SK-N-SH (cell line): ENCODE data around the gene NR6A1. TPM values are rescaled to one million over a fixed set of nuclear protein-coding genes. Genes with fewer than 3 reads are reported as not detected.

Experiments
- CTCF ChIA-PET: fragments of 300-600, 350-600 bp; formaldehyde crosslinking; extraction: SDS; loops from one replicate; lab custom pipeline; 2021; lab: Yijun Ruan, JAX
- POLR2A ChIA-PET: fragments of 350-600 bp; sonication (Branson Sonifier 250); formaldehyde crosslinking; extraction: SDS; loops from one replicate; lab custom pipeline; 2020; ENCODE audit warnings: antibody characterized with exemption, inconsistent platforms; lab: Yijun Ruan, JAX
- DNase-seq: peaks from one replicate; pipeline ENCODE4 v3.0.0; 2012
- H2AFZ ChIP-seq: fragments of 200-600 bp; sonication (generic); 2 replicates; pipeline ENCODE4 v1.8.1; 2016; ENCODE audit warnings: antibody characterized with exemption, mild to moderate bottlenecking, low read depth
- H3F3A ChIP-seq: fragments of 200-600 bp; sonication (generic); replicated peaks from 2 replicates; pipeline ENCODE3; 2016; ENCODE audit warnings: antibody characterized with exemption, mild to moderate bottlenecking; ENCODE audit not compliant: insufficient read depth
- H3K27ac ChIP-seq, 2 experiments: fragments of 200-500 bp in 1 of 2; fragments of 200-600 bp in 1 of 2; sonication (Bioruptor generic) in 1 of 2; sonication (generic), shearing (Covaris generic) in 1 of 2; 2 replicates each; pipeline versions ENCODE4 v1.5.1 to v1.6.1; 2014 to 2016; ENCODE audit warnings: low read depth in 2 of 2, inconsistent platforms in 1 of 2, low read length in 1 of 2, mild to moderate bottlenecking in 1 of 2, mixed read lengths in 1 of 2
- H3K27me3 ChIP-seq: fragments of 200-600 bp; sonication (generic), shearing (Covaris generic); 2 replicates; pipeline ENCODE4 v1.6.1; 2016; ENCODE audit warnings: mixed run types; ENCODE audit not compliant: insufficient read depth
- H3K36me3 ChIP-seq, 2 experiments: fragments of 200-500 bp in 1 of 2; fragments of 200-600 bp in 1 of 2; sonication (Bioruptor generic) in 1 of 2; sonication (generic) in 1 of 2; replicated peaks in 1 of 2; 2 replicates each; pipeline versions ENCODE3 to v1.5.1; 2014 to 2016; ENCODE audit warnings: low read length in 1 of 2, mild to moderate bottlenecking in 1 of 2; ENCODE audit not compliant: insufficient read depth in 2 of 2, control insufficient read depth in 1 of 2
- H3K4me1 ChIP-seq, 2 experiments: fragments of 200-500 bp in 1 of 2; fragments of 200-600 bp in 1 of 2; sonication (Bioruptor generic) in 1 of 2; sonication (generic), shearing (Covaris generic) in 1 of 2; 2 replicates each; pipeline versions ENCODE4 v1.5.1 to v1.6.1; 2014 to 2016; ENCODE audit warnings: low read depth in 1 of 2, low read length in 1 of 2, mixed run types in 1 of 2; ENCODE audit not compliant: insufficient read depth in 2 of 2, control insufficient read depth in 1 of 2
- H3K4me2 ChIP-seq: fragments of 200-600 bp; sonication (generic), shearing (Covaris generic); 2 replicates; pipeline ENCODE4 v1.6.1; 2017; ENCODE audit warnings: mixed run types
- H3K4me3 ChIP-seq, 2 experiments: fragments of 200-500 bp in 1 of 2; fragments of 200-600 bp in 1 of 2; sonication (Bioruptor generic) in 1 of 2; sonication (generic), shearing (Covaris generic) in 1 of 2; 2 replicates each; pipeline versions ENCODE4 v1.5.1 to v1.8.1; 2014 to 2016; ENCODE audit warnings: low read depth in 2 of 2, inconsistent platforms in 1 of 2, low read length in 1 of 2, mild to moderate bottlenecking in 1 of 2, mixed read lengths in 1 of 2, moderate library complexity in 1 of 2
- H3K79me2 ChIP-seq: fragments of 200-600 bp; sonication (generic); 2 replicates; pipeline ENCODE4 v1.8.1; 2017; ENCODE audit warnings: mild to moderate bottlenecking; ENCODE audit not compliant: insufficient read depth
- H3K9ac ChIP-seq: fragments of 200-600 bp; sonication (generic); 2 replicates; pipeline ENCODE4 v1.6.1; 2017; ENCODE audit warnings: mixed run types
- H3K9me2 ChIP-seq: fragments of 200-600 bp; sonication (generic); 2 replicates; pipeline ENCODE4 v1.6.1; 2017; ENCODE audit warnings: mixed run types
- H3K9me3 ChIP-seq: fragments of 200-600 bp; sonication (generic); 2 replicates; pipeline ENCODE4 v1.6.1; 2017; ENCODE audit warnings: mixed run types, mild to moderate bottlenecking, moderate library complexity
- H4K20me1 ChIP-seq: fragments of 200-600 bp; sonication (generic); 2 replicates; pipeline ENCODE4 v1.6.1; 2017; ENCODE audit warnings: mild to moderate bottlenecking, mixed run types; ENCODE audit not compliant: insufficient read depth
- CTCF ChIP-seq: fragments of 200-600 bp; sonication (generic); IDR thresholded peaks from 2 replicates; pipeline ENCODE4 v1.6.1; 2017; ENCODE audit warnings: antibody characterized with exemption, mild to moderate bottlenecking, moderate library complexity
- ELF1 ChIP-seq: IDR thresholded peaks from 2 replicates; pipeline ENCODE4 v1.4.0; 2012
- EP300 ChIP-seq, 2 experiments: IDR thresholded peaks; 2 replicates each; pipeline versions ENCODE4 v1.4.0 to v1.6.1; 2012; ENCODE audit warnings: borderline replicate concordance in 1 of 2, low read depth in 1 of 2, low read length in 1 of 2
- FOXJ3 ChIP-seq: sonication (generic); formaldehyde crosslinking; IDR thresholded peaks from 2 replicates; pipeline ENCODE4 v1.5.1; 2020; ENCODE audit warnings: mild to moderate bottlenecking, missing genetic modification reagents
- FOXM1 ChIP-seq: IDR thresholded peaks from 2 replicates; pipeline ENCODE4 v1.4.0; 2012; ENCODE audit warnings: low read depth, mild to moderate bottlenecking
- GABPA ChIP-seq: IDR thresholded peaks from 2 replicates; pipeline ENCODE4 v1.4.0; 2012; ENCODE audit warnings: low read depth, mild to moderate bottlenecking
- GATA2 ChIP-seq: sonication (generic); formaldehyde crosslinking; IDR thresholded peaks from 2 replicates; pipeline ENCODE4 v1.5.0; 2020; ENCODE audit warnings: mild to moderate bottlenecking, missing genetic modification reagents
- IRF3 ChIP-seq: fragments of 150-350 bp; IDR thresholded peaks from 2 replicates; pipeline ENCODE4 v1.6.1; 2016; ENCODE audit warnings: mild to moderate bottlenecking, low read depth, low read length
- JUND ChIP-seq: IDR thresholded peaks from 2 replicates; pipeline ENCODE4 v1.4.0; 2012
- MAX ChIP-seq: IDR thresholded peaks from 2 replicates; pipeline ENCODE4 v1.4.0; 2012; ENCODE audit warnings: low read depth
- MEF2A ChIP-seq: IDR thresholded peaks from 2 replicates; pipeline ENCODE4 v1.4.0; 2012; ENCODE audit warnings: low read depth, borderline replicate concordance
- MXI1 ChIP-seq: IDR thresholded peaks from 2 replicates; pipeline ENCODE4 v1.6.1; 2012; ENCODE audit warnings: mild to moderate bottlenecking, low read depth, low read length, improper control_type of control experiment
- NRF1 ChIP-seq: IDR thresholded peaks from 2 replicates; pipeline ENCODE4 v1.6.1; 2012; ENCODE audit warnings: low read depth, mild to moderate bottlenecking, low read length
- PBX3 ChIP-seq: IDR thresholded peaks from 2 replicates; pipeline ENCODE4; 2012
- POLR2AphosphoS5 ChIP-seq: IDR thresholded peaks from 2 replicates; pipeline ENCODE4 v1.6.1; 2012; ENCODE audit warnings: low read depth, low read length
- RAD21 ChIP-seq: IDR thresholded peaks from 2 replicates; pipeline ENCODE4 v1.6.1; 2012; ENCODE audit warnings: mild to moderate bottlenecking, low read length
- RCOR1 ChIP-seq: fragments of 150-350 bp; IDR thresholded peaks from 2 replicates; pipeline ENCODE4 v1.6.1; 2017; ENCODE audit warnings: antibody characterized with exemption, low read length
- SIN3A ChIP-seq: IDR thresholded peaks from 2 replicates; pipeline ENCODE4 v1.6.1; 2012; ENCODE audit warnings: low read depth, mild to moderate bottlenecking, low read length, moderate library complexity, borderline replicate concordance
- TCF12 ChIP-seq: IDR thresholded peaks from 2 replicates; pipeline ENCODE4 v1.4.0; 2012
- USF1 ChIP-seq: IDR thresholded peaks from 2 replicates; pipeline ENCODE4 v1.4.0; 2012; ENCODE audit warnings: low read depth, borderline replicate concordance
- USF2 ChIP-seq: fragments of 150-350 bp; IDR thresholded peaks from 2 replicates; pipeline ENCODE4 v1.6.1; 2017; ENCODE audit warnings: antibody characterized with exemption, low read length, low read depth, borderline replicate concordance
- YY1 ChIP-seq: IDR thresholded peaks from 2 replicates; pipeline ENCODE4 v1.4.0; 2012; ENCODE audit warnings: low read depth, mild to moderate bottlenecking
- ZBTB33 ChIP-seq: IDR thresholded peaks from 2 replicates; pipeline ENCODE4 v1.4.0; 2012; ENCODE audit warnings: low read depth, borderline replicate concordance
- WGBS: methylation state at CpG from one replicate; pipeline ENCODE4 v1.1.6; 2017; ENCODE audit warnings: low lambda C conversion rate; 5-methylcytosine and 5-hydroxymethylcytosine counted together
- polyA plus RNA-seq, 3 experiments: library from polyadenylated mRNA; depleted of rRNA; stranded (reverse); fragments of >200 nt; gene quantifications; 2 replicates each; pipeline ENCODE4 v1.2.3, GENCODE V29; 2012

The NR6A1 gene
- polyA plus RNA-seq, 1 of the 3 experiments (the other 2 are of a cell fraction): 1.2 TPM

- no peak overlapping the region for H2AFZ ChIP-seq
- H3K79me2 ChIP-seq: peaks cover 3% of the 10 kb centered on the region; the same call in 1 of the 2 replicates
- no peak overlapping the region for H3K4me3 ChIP-seq
- H3K9me3 ChIP-seq: no peaks in the 10 kb centered on the region
- no peaks in the 10 kb centered on the region for H3K36me3 ChIP-seq
- WGBS: 38% methylated on average over 7 of the region's 7 CpGs
- H3F3A ChIP-seq: peaks cover 15% of the 10 kb centered on the region
- peaks cover 8 to 29% of the 10 kb centered on the region in 2 experiments for H3K4me1 ChIP-seq
- H3K9ac ChIP-seq: no peak overlapping the region
- H3K27me3 ChIP-seq: no peaks in the 10 kb centered on the region
- ChIA-PET POLR2A (interaction anchor here (0.5 to 2.3 kb wide), 3 partner anchors 35 to 52 kb away, joined by 3 to 17 read pairs (median 6); no protein-coding TSS in a partner anchor), CTCF (interaction anchor here (0.8 to 7.0 kb wide), 13 partner anchors 9 to 151 kb away, joined by 3 to 60 read pairs (median 4); no protein-coding TSS in a partner anchor)
- H3K27ac ChIP-seq: peak overlapping the region; percentile 47 to 92; a peak in 3 of 4 replicates
- H3K4me2 ChIP-seq: peak overlapping the region; percentile 14; the same call in 1 of the 2 replicates
- H4K20me1 ChIP-seq: no peaks in the 10 kb centered on the region
- peak; percentile 54 for DNase-seq
- no peaks in the 10 kb centered on the region for H3K9me2 ChIP-seq
- TF ChIP-seq SIN3A (no peak), FOXM1 (no peak), RAD21 (no peak), IRF3 (no peak), YY1 (no peak), MEF2A (no peak), MAX (no peak), USF1 (no peak), USF2 (no peak), NRF1 (no peak), GABPA (no peak), POLR2AphosphoS5 (no peak), MXI1 (no peak), FOXJ3 (CRISPR knock-in tag) (no peak), TCF12 (no peak), ZBTB33 (no peak), ELF1 (no peak), EP300 (IDR thresholded peaks at IDR 0.05; ENCODE audit: borderline replicate concordance in 1 of 2, low read depth in 1 of 2, low read length in 1 of 2) (0 out of 4 replicates have a peak, but pooled peaks of 1 of the 2 experiments have one; percentile 1), RCOR1 (peak; percentile 17; the same call in 1 of the 2 replicates), JUND (no peak), GATA2 (peak; percentile 54), PBX3 (no peak), CTCF (no peak)
Measured at GRCh38 chr9:124623966-124624734, 147.0 kb downstream of the NR6A1 start.
